Measurements from ENCODE around the gene POU6F2.

Gene POU6F2

DNA sequence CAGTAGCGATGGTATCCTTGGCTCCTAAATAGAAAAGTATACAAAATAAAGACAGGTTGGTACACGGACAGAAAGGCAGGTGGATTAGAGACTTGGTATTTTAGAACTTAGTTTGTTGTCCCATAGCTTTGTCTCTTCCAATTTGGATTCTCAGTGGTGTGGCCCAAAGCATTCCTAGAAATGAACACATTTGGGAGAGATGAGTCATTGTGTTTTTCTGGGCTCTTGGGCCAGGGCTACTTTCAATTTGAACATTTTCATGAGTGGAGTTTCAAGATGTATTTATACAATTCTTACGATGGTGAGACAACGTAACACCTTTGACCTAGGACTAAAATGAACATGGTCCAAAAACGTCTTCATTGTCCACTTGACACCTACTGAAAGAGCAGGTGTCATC is 363.4 kb downstream of the POU6F2 start:
- no peak for DNase-seq (ENCODE audit: low spot score)
- TF ChIP-seq, protein P1, sequence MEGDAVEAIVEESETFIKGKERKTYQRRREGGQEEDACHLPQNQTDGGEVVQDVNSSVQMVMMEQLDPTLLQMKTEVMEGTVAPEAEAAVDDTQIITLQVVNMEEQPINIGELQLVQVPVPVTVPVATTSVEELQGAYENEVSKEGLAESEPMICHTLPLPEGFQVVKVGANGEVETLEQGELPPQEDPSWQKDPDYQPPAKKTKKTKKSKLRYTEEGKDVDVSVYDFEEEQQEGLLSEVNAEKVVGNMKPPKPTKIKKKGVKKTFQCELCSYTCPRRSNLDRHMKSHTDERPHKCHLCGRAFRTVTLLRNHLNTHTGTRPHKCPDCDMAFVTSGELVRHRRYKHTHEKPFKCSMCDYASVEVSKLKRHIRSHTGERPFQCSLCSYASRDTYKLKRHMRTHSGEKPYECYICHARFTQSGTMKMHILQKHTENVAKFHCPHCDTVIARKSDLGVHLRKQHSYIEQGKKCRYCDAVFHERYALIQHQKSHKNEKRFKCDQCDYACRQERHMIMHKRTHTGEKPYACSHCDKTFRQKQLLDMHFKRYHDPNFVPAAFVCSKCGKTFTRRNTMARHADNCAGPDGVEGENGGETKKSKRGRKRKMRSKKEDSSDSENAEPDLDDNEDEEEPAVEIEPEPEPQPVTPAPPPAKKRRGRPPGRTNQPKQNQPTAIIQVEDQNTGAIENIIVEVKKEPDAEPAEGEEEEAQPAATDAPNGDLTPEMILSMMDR (IDR thresholded peaks at IDR 0.05): no peak
- Histone ChIP-seq H3K4me3 (peak overlapping the region; percentile 55), H3K27ac (no peak overlapping the region)

DNA sequence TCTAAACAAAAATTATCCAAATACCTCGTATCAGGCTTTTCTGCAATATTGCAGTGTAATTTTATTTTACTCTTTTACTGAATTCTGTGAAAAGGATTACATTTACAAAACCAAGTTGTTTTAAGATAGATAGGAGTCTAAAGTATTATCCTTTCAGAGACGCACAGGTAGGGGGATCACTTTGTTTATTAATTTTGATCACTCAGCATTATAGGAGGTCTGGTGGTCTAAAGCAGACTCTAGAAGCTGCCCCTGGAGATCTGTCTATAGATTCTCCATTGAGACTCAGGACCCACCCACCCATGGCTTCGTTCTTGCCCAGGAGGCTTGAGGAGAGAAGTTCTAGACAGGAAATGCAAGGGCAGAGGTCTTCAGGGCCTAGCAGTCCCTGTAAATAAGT is 365.1 kb downstream of the POU6F2 start:
- H3K27ac ChIP-seq: no peak overlapping the region
- TF ChIP-seq, protein P1 (IDR thresholded peaks at IDR 0.05): no peak
- no peak for DNase-seq (ENCODE audit: low spot score)
- H3K4me3 ChIP-seq: no peak overlapping the region

DNA sequence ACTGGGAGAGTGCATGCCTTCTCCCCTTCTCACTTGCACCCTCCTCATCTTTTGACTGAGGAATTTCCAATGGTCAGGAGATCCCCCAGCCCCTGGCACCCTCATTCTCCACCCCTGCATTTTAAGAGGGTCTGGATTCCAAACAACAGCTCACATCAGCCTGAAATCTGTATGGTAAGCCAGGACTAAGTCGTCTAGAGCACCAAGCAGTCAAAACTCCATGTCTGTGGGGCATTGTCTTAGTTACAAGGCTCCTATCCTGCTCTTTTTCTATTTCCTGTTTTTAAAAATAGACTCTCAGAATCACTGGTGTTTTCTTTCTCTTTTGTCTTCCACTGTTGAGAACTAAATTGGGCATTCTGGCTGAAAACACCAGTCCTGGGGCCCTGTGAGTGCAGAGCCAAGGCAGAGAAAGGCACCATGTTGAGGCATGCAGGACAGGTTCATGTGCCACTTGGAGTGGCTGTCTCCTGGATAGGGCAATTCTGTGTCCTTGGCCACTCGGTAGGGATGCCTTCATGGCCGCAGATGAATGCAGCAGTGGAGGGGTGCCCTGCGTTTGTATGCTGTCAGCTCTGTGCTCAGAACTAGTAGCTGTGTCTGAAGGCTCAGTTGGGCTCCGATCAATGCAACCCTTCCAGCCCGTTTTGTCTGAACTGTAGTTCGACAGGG is 371.9 kb downstream of the POU6F2 start:
- TF ChIP-seq, protein P1 (IDR thresholded peaks at IDR 0.05): no peak
- Histone ChIP-seq H3K4me3 (no peak overlapping the region), H3K27ac (no peak overlapping the region)
- DNase-seq (ENCODE audit: low spot score): no peak

DNA sequence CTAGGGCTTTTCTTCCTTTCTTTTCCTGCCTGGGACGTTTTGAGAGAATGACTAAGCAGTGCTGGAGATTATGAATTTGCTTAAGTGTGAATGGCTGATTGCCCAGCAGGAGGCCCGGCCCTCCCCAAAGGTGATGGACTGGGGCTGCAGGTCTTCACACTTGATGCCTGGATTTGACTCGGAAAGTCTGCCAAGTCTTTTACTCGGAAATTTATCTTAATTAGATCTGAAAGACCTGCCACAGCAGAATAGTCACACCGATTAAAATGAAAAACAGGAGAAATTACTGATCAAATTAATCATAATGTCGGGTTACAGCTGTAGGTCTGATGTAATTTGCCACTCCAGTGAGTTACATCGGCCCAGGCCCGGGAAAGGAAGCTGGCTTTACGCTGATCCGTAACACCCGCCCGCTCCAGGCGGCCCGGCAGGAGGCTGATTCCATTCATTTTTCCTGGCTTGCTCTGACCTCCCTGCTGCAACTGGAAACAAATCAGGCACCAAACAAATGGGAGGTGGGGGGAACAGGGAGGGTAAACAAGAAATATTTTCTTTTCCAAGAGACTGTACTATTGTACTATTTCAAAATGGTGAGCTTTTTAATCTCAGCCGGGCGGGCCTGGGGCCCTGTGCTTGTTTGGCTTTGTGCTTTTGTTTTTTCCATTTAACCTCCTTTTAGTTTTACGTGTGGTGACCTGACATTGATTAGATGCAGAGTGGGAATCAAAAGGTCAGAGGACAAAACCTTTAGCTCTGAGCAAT is 376.1 kb downstream of the POU6F2 start:
- Histone ChIP-seq H3K4me3 (no peak overlapping the region), H3K27ac (no peak overlapping the region)
- no peak for DNase-seq (ENCODE audit: low spot score)
- TF ChIP-seq, protein P1 (IDR thresholded peaks at IDR 0.05): no peak

DNA sequence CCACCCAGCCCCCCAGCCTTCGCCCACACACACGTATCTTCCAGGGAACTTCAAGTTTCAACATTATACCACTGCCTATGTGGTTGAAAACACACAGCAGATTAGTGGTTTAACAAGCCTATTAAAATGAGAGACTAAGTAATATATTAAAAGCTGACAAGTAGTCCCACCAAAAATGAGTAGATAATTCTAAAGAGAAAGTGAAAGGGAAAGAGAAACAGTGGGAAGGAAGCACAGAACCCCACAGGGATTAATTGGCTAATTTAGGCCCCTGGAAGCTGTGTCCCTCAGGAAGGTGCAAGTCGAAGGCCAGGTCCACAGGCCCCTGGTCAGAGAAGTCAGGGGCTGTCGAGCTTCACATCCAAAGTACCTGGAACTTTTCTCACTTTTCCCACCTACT is 378.0 kb downstream of the POU6F2 start:
- DNase-seq (ENCODE audit: low spot score): no peak
- Histone ChIP-seq H3K27ac (no peak overlapping the region), H3K4me3 (no peak overlapping the region)
- TF ChIP-seq, protein P1 (IDR thresholded peaks at IDR 0.05): no peak

DNA sequence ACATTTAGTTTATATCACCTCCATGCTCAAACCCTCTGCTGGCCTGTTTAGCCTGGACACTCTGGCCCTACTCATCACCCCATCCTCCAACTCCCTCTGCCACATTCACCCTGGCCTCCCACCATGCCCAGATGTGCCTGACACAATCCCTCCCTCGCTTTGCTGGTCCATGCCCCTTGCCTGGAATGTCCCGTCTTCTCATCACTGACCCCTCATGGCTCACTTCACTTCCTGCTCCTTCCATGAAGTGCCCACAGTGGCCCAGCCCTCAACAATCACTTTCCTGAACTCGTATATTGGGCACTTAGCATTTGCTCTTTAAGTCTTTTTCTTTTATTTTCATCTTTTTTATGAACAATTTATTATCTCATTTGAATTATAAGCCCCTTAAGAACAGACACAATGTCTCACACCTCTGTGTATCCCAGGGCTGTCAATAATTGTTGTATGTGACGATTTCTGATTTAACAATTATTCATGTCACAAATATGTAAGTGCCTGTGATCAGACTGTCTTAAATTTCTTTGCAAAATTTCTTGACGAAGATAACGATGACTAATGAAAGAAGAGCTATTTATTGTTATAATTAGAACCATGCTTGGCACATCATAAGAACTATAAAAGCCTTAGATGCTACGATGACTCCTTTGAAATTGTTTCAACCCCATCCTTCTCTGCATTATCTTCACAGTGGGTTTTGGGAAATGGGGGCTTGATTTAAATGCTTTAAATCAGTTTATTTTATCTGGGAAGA is 378.6 kb downstream of the POU6F2 start:
- no peak overlapping the region for H3K27ac ChIP-seq
- TF ChIP-seq, protein P1 (IDR thresholded peaks at IDR 0.05): no peak

More for the DNA sequence above, 378.6 kb downstream of the POU6F2 start:
- H3K4me3 ChIP-seq: no peak overlapping the region
- no peak for DNase-seq (ENCODE audit: low spot score)

Data from coronary artery (tissue), 2 donors.